Measurements from ENCODE around the gene KCNK2. TPM values are rescaled to one million over a fixed set of nuclear protein-coding genes. Genes with fewer than 3 reads are reported as not detected.

Gene KCNK2
- total RNA-seq, 2 experiments from 2014 or later, result not detected

GRCh38 chr1:215071078-215071477, 11.5 kb upstream of the KCNK2 start:
- H3K9me3 Mint-ChIP-seq, result peaks cover 4% of the 10 kb centered on the region
- no peak for DNase-seq
- intact Hi-C loops (cut with micrococcal nuclease), result no loop called here
- no peaks in the 10 kb centered on the region for H3K36me3 Mint-ChIP-seq
- no peaks in the 10 kb centered on the region for H3K4me1 Mint-ChIP-seq (ENCODE audit: low read depth)
- ChIA-PET POLR2A (no interaction called here), CTCF (no interaction called here)
- H3K27ac Mint-ChIP-seq, result no peak overlapping the region
- H3K4me3 Mint-ChIP-seq, result no peak overlapping the region
- peaks cover 4% of the 10 kb centered on the region for H3K27me3 Mint-ChIP-seq

- no peaks in the 10 kb centered on the region for H3K36me3 Mint-ChIP-seq
- peaks cover 15% of the 10 kb centered on the region for H3K27me3 Mint-ChIP-seq
- intact Hi-C loops (cut with micrococcal nuclease), result no loop called here
- no peak overlapping the region for H3K27ac Mint-ChIP-seq
- no peaks in the 10 kb centered on the region for H3K9me3 Mint-ChIP-seq
- H3K4me3 Mint-ChIP-seq, result no peak overlapping the region
- no peaks in the 10 kb centered on the region for H3K4me1 Mint-ChIP-seq (ENCODE audit: low read depth)
- ChIA-PET POLR2A (no interaction called here), CTCF (interaction anchor here (0.6 to 1.4 kb wide), 2 partner anchors 8 to 446 kb away, joined by 3 to 4 read pairs; no protein-coding TSS in a partner anchor)
- peak; percentile 13 for DNase-seq
Observed at GRCh38 chr1:215076322-215076721, 6.2 kb upstream of the KCNK2 start.

GRCh38 chr1:215079456-215079855, 3.1 kb upstream of the KCNK2 start:
- Mint-ChIP-seq H3K4me1 (ENCODE audit: low read depth) (peaks cover 8% of the 10 kb centered on the region), H3K27me3 (peaks cover 33% of the 10 kb centered on the region)

GRCh38 chr1:215081661-215082531, 641 bp upstream of the KCNK2 start:
- intact Hi-C loops (cut with micrococcal nuclease), result no loop called here
- no peak overlapping the region for H3K27ac Mint-ChIP-seq
- no peak overlapping the region for H3K4me3 Mint-ChIP-seq
- POLR2A ChIA-PET, result no interaction called here
- no peaks in the 10 kb centered on the region for H3K36me3 Mint-ChIP-seq
- H3K9me3 Mint-ChIP-seq, result no peaks in the 10 kb centered on the region
- peaks cover 8% of the 10 kb centered on the region for H3K4me1 Mint-ChIP-seq (ENCODE audit: low read depth)
- CTCF ChIA-PET, result no interaction called here
- DNase-seq, result no peak
- H3K27me3 Mint-ChIP-seq, result peaks cover 38% of the 10 kb centered on the region

More at GRCh38 chr1:215079456-215079855, 3.1 kb upstream of the KCNK2 start:
- H3K4me3 Mint-ChIP-seq, result no peak overlapping the region
- ChIA-PET CTCF (no interaction called here), POLR2A (no interaction called here)
- intact Hi-C loops (cut with micrococcal nuclease), result no loop called here
- H3K9me3 Mint-ChIP-seq, result no peaks in the 10 kb centered on the region
- no peak overlapping the region for H3K27ac Mint-ChIP-seq
- H3K36me3 Mint-ChIP-seq, result no peaks in the 10 kb centered on the region
- no peak for DNase-seq

GRCh38 chr1:215083383-215083961, 935 bp downstream of the KCNK2 start:
- Mint-ChIP-seq H3K4me1 (ENCODE audit: low read depth) (peaks cover 8% of the 10 kb centered on the region), H3K4me3 (no peak overlapping the region), H3K9me3 (no peaks in the 10 kb centered on the region), H3K27me3 (peaks cover 39% of the 10 kb centered on the region), H3K27ac (no peak overlapping the region), H3K36me3 (no peaks in the 10 kb centered on the region)
- intact Hi-C loops (cut with micrococcal nuclease), result no loop called here
- POLR2A ChIA-PET, result no interaction called here
- CTCF ChIA-PET, result interaction anchor here (1.5 kb wide), 1 partner anchor 8 kb away, joined by 4 read pairs; no protein-coding TSS in a partner anchor
- DNase-seq, result no peak

GRCh38 chr1:215084621-215085020, 2.1 kb downstream of the KCNK2 start:
- no peak for DNase-seq
- Mint-ChIP-seq H3K4me3 (no peak overlapping the region), H3K27me3 (peaks cover 36% of the 10 kb centered on the region), H3K27ac (no peak overlapping the region), H3K4me1 (ENCODE audit: low read depth) (peaks cover 8% of the 10 kb centered on the region), H3K36me3 (no peaks in the 10 kb centered on the region), H3K9me3 (no peaks in the 10 kb centered on the region)
- intact Hi-C loops (cut with micrococcal nuclease), result no loop called here
- ChIA-PET POLR2A (no interaction called here), CTCF (interaction anchor here (1.5 kb wide), 1 partner anchor 9 kb away, joined by 4 read pairs; no protein-coding TSS in a partner anchor)

- Mint-ChIP-seq H3K4me1 (ENCODE audit: low read depth) (peaks cover 4% of the 10 kb centered on the region), H3K27ac (no peak overlapping the region), H3K4me3 (no peak overlapping the region), H3K27me3 (peaks cover 23% of the 10 kb centered on the region), H3K9me3 (no peaks in the 10 kb centered on the region), H3K36me3 (no peaks in the 10 kb centered on the region)
- CTCF ChIA-PET, result no interaction called here
- no peak for DNase-seq
- POLR2A ChIA-PET, result no interaction called here
- intact Hi-C loops (cut with micrococcal nuclease), result no loop called here
Observed at GRCh38 chr1:215087603-215088002, 5.1 kb downstream of the KCNK2 start.

- no peaks in the 10 kb centered on the region for H3K36me3 Mint-ChIP-seq
- ChIA-PET POLR2A (no interaction called here), CTCF (no interaction called here)
- peaks cover 6% of the 10 kb centered on the region for H3K27me3 Mint-ChIP-seq
- H3K9me3 Mint-ChIP-seq, result no peaks in the 10 kb centered on the region
- no peaks in the 10 kb centered on the region for H3K4me1 Mint-ChIP-seq (ENCODE audit: low read depth)
- intact Hi-C loops (cut with micrococcal nuclease), result no loop called here
- no peak overlapping the region for H3K4me3 Mint-ChIP-seq
- no peak for DNase-seq
- no peak overlapping the region for H3K27ac Mint-ChIP-seq
Observed at GRCh38 chr1:215094381-215094780, 11.8 kb downstream of the KCNK2 start.

GRCh38 chr1:215095524-215095923, 13.0 kb downstream of the KCNK2 start:
- H3K4me1 Mint-ChIP-seq (ENCODE audit: low read depth), result no peaks in the 10 kb centered on the region
- no peaks in the 10 kb centered on the region for H3K36me3 Mint-ChIP-seq
- ChIA-PET CTCF (no interaction called here), POLR2A (no interaction called here)
- H3K27me3 Mint-ChIP-seq, result peaks cover 6% of the 10 kb centered on the region
- no peak overlapping the region for H3K27ac Mint-ChIP-seq
- H3K9me3 Mint-ChIP-seq, result no peaks in the 10 kb centered on the region
- intact Hi-C loops (cut with micrococcal nuclease), result no loop called here
- no peak for DNase-seq
- H3K4me3 Mint-ChIP-seq, result no peak overlapping the region

- Mint-ChIP-seq H3K4me1 (ENCODE audit: low read depth) (no peaks in the 10 kb centered on the region), H3K27me3 (no peaks in the 10 kb centered on the region), H3K27ac (no peak overlapping the region), H3K4me3 (no peak overlapping the region), H3K9me3 (no peaks in the 10 kb centered on the region), H3K36me3 (no peaks in the 10 kb centered on the region)
- DNase-seq, result no peak
- POLR2A ChIA-PET, result no interaction called here
- intact Hi-C loops (cut with micrococcal nuclease), result no loop called here
- CTCF ChIA-PET, result no interaction called here
Observed at GRCh38 chr1:215101511-215101910, 19.0 kb downstream of the KCNK2 start.

GRCh38 chr1:215104283-215104682, 21.7 kb downstream of the KCNK2 start:
- POLR2A ChIA-PET, result no interaction called here
- no peak for DNase-seq
- Mint-ChIP-seq H3K4me3 (no peak overlapping the region), H3K27ac (no peak overlapping the region), H3K4me1 (ENCODE audit: low read depth) (no peaks in the 10 kb centered on the region), H3K27me3 (no peaks in the 10 kb centered on the region), H3K36me3 (no peaks in the 10 kb centered on the region), H3K9me3 (no peaks in the 10 kb centered on the region)
- intact Hi-C loops (cut with micrococcal nuclease), result no loop called here
- CTCF ChIA-PET, result interaction anchor here (0.6 kb wide), 1 partner anchor 31 kb away, joined by 3 read pairs; no protein-coding TSS in a partner anchor

GRCh38 chr1:215106067-215106466, 23.5 kb downstream of the KCNK2 start:
- POLR2A ChIA-PET, result no interaction called here
- H3K27ac Mint-ChIP-seq, result no peak overlapping the region
- CTCF ChIA-PET, result no interaction called here
- intact Hi-C loops (cut with micrococcal nuclease), result no loop called here
- no peaks in the 10 kb centered on the region for H3K9me3 Mint-ChIP-seq
- DNase-seq, result no peak
- no peaks in the 10 kb centered on the region for H3K27me3 Mint-ChIP-seq
- no peaks in the 10 kb centered on the region for H3K4me1 Mint-ChIP-seq (ENCODE audit: low read depth)
- no peak overlapping the region for H3K4me3 Mint-ChIP-seq
- no peaks in the 10 kb centered on the region for H3K36me3 Mint-ChIP-seq

GRCh38 chr1:215109171-215109570, 26.6 kb downstream of the KCNK2 start:
- Mint-ChIP-seq H3K4me1 (ENCODE audit: low read depth) (no peaks in the 10 kb centered on the region), H3K9me3 (no peaks in the 10 kb centered on the region), H3K27me3 (no peaks in the 10 kb centered on the region), H3K36me3 (no peaks in the 10 kb centered on the region), H3K27ac (no peak overlapping the region), H3K4me3 (no peak overlapping the region)
- CTCF ChIA-PET, result no interaction called here
- POLR2A ChIA-PET, result no interaction called here
- intact Hi-C loops (cut with micrococcal nuclease), result no loop called here
- no peak for DNase-seq

Measured in activated CD4-positive, alpha-beta memory T cell treated with anti-CD3 and anti-CD28 coated beads for 36 hours (primary cell).